GM12878 (cell line): ENCODE results near the gene ATG101. TPM values are rescaled to one million over a fixed set of nuclear protein-coding genes. Genes with fewer than 3 reads are reported as not detected.

Source experiments
- ATAC-seq: fragments of 200-7000 bp; cut with Tn5 transposase; 3 replicates; pipeline ENCODE4 v1.9.1; 2020; ENCODE audit warnings: mild to moderate bottlenecking, moderate library complexity
- BruUV-seq: library from RNA; stranded (reverse); fragments of 400-500 nt; replicated peaks from 2 replicates; lab custom pipeline; 2021; lab: Mats Ljungman, UMichigan
- CTCF ChIA-PET: fragments of 300-600 bp; sonication (Branson Sonifier 250); formaldehyde crosslinking; extraction: SDS; loops from one replicate; lab custom pipeline; 2021; ENCODE audit warnings: inconsistent platforms; lab: Yijun Ruan, JAX
- POLR2A ChIA-PET: fragments of 350-600 bp; formaldehyde crosslinking; extraction: SDS; loops from one replicate; lab custom pipeline; 2021; ENCODE audit warnings: inconsistent platforms; lab: Charles Lee
- RAD21 ChIA-PET: fragments of 300-600 bp; sonication (Branson Sonifier 250); formaldehyde crosslinking; loops from one replicate; lab custom pipeline; 2023; ENCODE audit warnings: antibody characterized with exemption; ENCODE audit not compliant: unreplicated experiment; lab: Charles Lee
- SMC1A ChIA-PET: fragments of 300-600 bp; sonication (Branson Sonifier 250); formaldehyde crosslinking; loops from one replicate; lab custom pipeline; 2023; ENCODE audit not compliant: unreplicated experiment, uncharacterized antibody; lab: Charles Lee
- DNase-seq: peaks from one replicate; pipeline ENCODE4 v3.0.0-alpha.2; 2011; ENCODE audit warnings: low read depth, low spot score
- FAIRE-seq: peaks from 3 replicates; lab custom pipeline; 2011; peaks lifted over from hg19 to GRCh38; lab: Jason Lieb, UNC
- H2AFZ ChIP-seq: 2 replicates; pipeline ENCODE4 v1.6.0; 2011; ENCODE audit warnings: low read depth, low read length, control low read depth; ENCODE audit not compliant: control insufficient read depth
- H3K27ac ChIP-seq: 2 replicates; pipeline ENCODE4 v1.5.1; 2011; ENCODE audit warnings: control low read depth; ENCODE audit not compliant: control insufficient read depth, insufficient read depth
- H3K27me3 ChIP-seq, 2 experiments: replicated peaks in 1 of 2; 2 replicates each; pipeline versions ENCODE4 v1.6.0 to v1.6.1; 2011; ENCODE audit warnings: low read length in 1 of 2; ENCODE audit not compliant: control insufficient read depth in 2 of 2, insufficient read depth in 2 of 2
- H3K36me3 ChIP-seq, 2 experiments: 2 replicates each; pipeline ENCODE4 v1.5.1; 2011; ENCODE audit warnings: low read length in 1 of 2; ENCODE audit not compliant: control insufficient read depth in 2 of 2, insufficient read depth in 2 of 2
- H3K4me1 ChIP-seq: 2 replicates; pipeline ENCODE4 v1.6.1; 2011; ENCODE audit warnings: mild to moderate bottlenecking, low read length, moderate library complexity, mixed read lengths; ENCODE audit not compliant: control insufficient read depth, insufficient read depth
- H3K4me2 ChIP-seq: 2 replicates; pipeline ENCODE4 v1.6.0; 2011; ENCODE audit warnings: control low read depth; ENCODE audit not compliant: control insufficient read depth, insufficient read depth
- H3K4me3 ChIP-seq: fragments of 200-600 bp; sonication (generic); 2 replicates; pipeline ENCODE4 v1.5.1; 2016
- H3K79me2 ChIP-seq: 2 replicates; pipeline ENCODE4 v1.6.0; 2011; ENCODE audit warnings: low read length; ENCODE audit not compliant: control insufficient read depth, insufficient read depth
- H3K9ac ChIP-seq: 2 replicates; pipeline ENCODE4 v1.8.0; 2011; ENCODE audit warnings: low read length, control low read depth, mixed read lengths; ENCODE audit not compliant: control insufficient read depth, insufficient read depth
- H3K9me3 ChIP-seq: replicated peaks from 3 replicates; pipeline ENCODE4 v1.5.1; 2011; ENCODE audit warnings: mild to moderate bottlenecking, low read length; ENCODE audit not compliant: control insufficient read depth, insufficient read depth
- H4K20me1 ChIP-seq: 2 replicates; pipeline ENCODE4 v1.6.0; 2011; ENCODE audit not compliant: control insufficient read depth, insufficient read depth
- BCL3 ChIP-seq: IDR thresholded peaks from 2 replicates; pipeline ENCODE4 v1.6.1; 2011; ENCODE audit warnings: borderline replicate concordance, low read depth, mild to moderate bottlenecking, moderate library complexity, low read length; ENCODE audit not compliant: insufficient read depth, poor library complexity, severe bottlenecking
- BRCA1 ChIP-seq: IDR thresholded peaks from 2 replicates; pipeline ENCODE4 v1.6.1; 2011; ENCODE audit warnings: low read depth, low read length, improper control_type of control experiment
- KDM1A ChIP-seq: fragments of 200-600 bp; sonication (generic); IDR thresholded peaks from 2 replicates; pipeline ENCODE4 v1.6.1; 2016; ENCODE audit warnings: borderline replicate concordance
- NKRF ChIP-seq: fragments of 450-650 bp; conservative IDR thresholded peaks from 2 replicates; pipeline ENCODE4 v1.6.1; 2017; ENCODE audit warnings: mild to moderate bottlenecking, moderate library complexity
- PML ChIP-seq: IDR thresholded peaks from 2 replicates; pipeline ENCODE4 v1.6.1; 2012; ENCODE audit warnings: low read length, inconsistent platforms
- SPI1 ChIP-seq: IDR thresholded peaks from 2 replicates; pipeline ENCODE4 v1.6.1; 2011; ENCODE audit warnings: low read depth, mild to moderate bottlenecking, low read length, moderate library complexity, borderline replicate concordance; ENCODE audit not compliant: insufficient read depth
- SREBF2 ChIP-seq: IDR thresholded peaks from 2 replicates; pipeline ENCODE4 v1.6.1; 2012; ENCODE audit warnings: mild to moderate bottlenecking, low read length
- WGBS: methylation state at CpG from one replicate; pipeline ENCODE4 v1.1.6; 2016; ENCODE audit warnings: low lambda C conversion rate; ENCODE audit not compliant: insufficient replicate concordance, insufficient coverage; ENCODE audit errors: missing lambda C conversion rate; 5-methylcytosine and 5-hydroxymethylcytosine counted together
- in situ Hi-C: fragments of 300-500 bp; cut with MboI; formaldehyde crosslinking; loops from 9 replicates; pipeline ENCODE4 v1.14.3; 2018; ENCODE audit warnings: mixed read lengths
- intact Hi-C: fragments of 100-400 bp; cut with micrococcal nuclease; formaldehyde crosslinking; loops from one replicate; pipeline ENCODE4 v1.14.2; 2022; ENCODE audit not compliant: unreplicated experiment
- polyA plus RNA-seq, 11 experiments: library from polyadenylated mRNA; depleted of rRNA in 4 of 11; unstranded in 6 of 11; stranded (reverse) in 5 of 11; fragments of >200 nt; fragmentation: Nextera tagmentation in 4 of 11; fragmentation: Illumina TruSeq in 1 of 11; extraction: Ambion mirVana in 4 of 11; extraction: Trizol in 1 of 11; gene quantifications; 1 replicate in 1 of 11; 2 replicates in 10 of 11; pipeline versions ENCODE4 v1.2.1 to v1.2.3, GENCODE V29; 2011 to 2016; ENCODE audit warnings: inconsistent platforms in 2 of 11, missing spikeins in 2 of 11, low read depth in 1 of 11
- total RNA-seq, 4 experiments: library from RNA; depleted of rRNA in 3 of 4; stranded (reverse); fragments of >200 nt in 3 of 4; fragmentation: Illumina TruSeq in 1 of 4; extraction: Trizol in 1 of 4; gene quantifications; 2 replicates each; pipeline versions ENCODE4 v1.2.1 to v1.2.3, GENCODE V29; 2013 to 2021

The ATG101 gene
- total and polyA plus RNA-seq, 10 of the 15 experiments (the other 5 are each of a cell fraction or from before 2014, with no cell fraction given) = 2.7 to 49.8 (median 35.3) TPM

- POLR2A ChIA-PET = interaction anchor here (1.0 to 1.3 kb wide), 3 partner anchors 17 to 42 kb away, joined by 3 read pairs; no protein-coding TSS in a partner anchor
- Histone ChIP-seq H3K4me2 (peak overlapping the region; percentile 79), H3K79me2 (no peaks in the 10 kb centered on the region), H3K9ac (no peak overlapping the region), H3K36me3 (no peaks in the 10 kb centered on the region), H3K4me1 (peaks cover 21% of the 10 kb centered on the region), H3K9me3 (no peaks in the 10 kb centered on the region), H3K4me3 (peak overlapping the region; percentile 40; the same call in 1 of the 2 replicates), H2AFZ (peak overlapping the region; percentile 59), H3K27ac (no peak overlapping the region), H3K27me3 (peaks cover 0 to 9% of the 10 kb centered on the region in 2 experiments; a peak in 2 of 4 replicates), H4K20me1 (no peaks in the 10 kb centered on the region)
- in situ Hi-C loops = no loop called here
- ATAC-seq (no peak), FAIRE-seq (no peak), DNase-seq (no peak)
- SMC1A ChIA-PET = interaction anchor here (0.7 to 13.7 kb wide), 13 partner anchors 10 to 221 kb away, joined by 3 to 322 read pairs (median 6); partner anchors contain the start of genes NR4A1 and TAMALIN
- intact Hi-C loops = loop anchor here (1.0 to 5.0 kb wide), 3 partner anchors 19 to 131 kb away; no protein-coding TSS in a partner anchor
- RAD21 ChIA-PET = interaction anchor here (1.2 to 9.0 kb wide), 10 partner anchors 10 to 99 kb away, joined by 3 to 131 read pairs (median 4); partner anchors contain the start of gene TAMALIN
- WGBS = 5% methylated on average over 14 of the region's 14 CpGs
- no peak for TF ChIP-seq PML
- TF ChIP-seq BCL3 = no peak
- TF ChIP-seq NKRF = no peak
- no peak for TF ChIP-seq BRCA1
- TF ChIP-seq SREBF2 = no peak
- TF ChIP-seq SPI1 = no peak
- TF ChIP-seq KDM1A = no peak
- no TSS peak for BruUV-seq
- CTCF ChIA-PET = interaction anchor here (0.7 to 15.6 kb wide), 21 partner anchors 9 to 1037 kb away, joined by 3 to 622 read pairs (median 4); partner anchors contain the start of genes SMIM41 and TAMALIN
Observed at GRCh38 chr12:52022841-52023181, 47.0 kb upstream of the ATG101 start.
